ENCODE results near the gene CXCL16.

DNA sequence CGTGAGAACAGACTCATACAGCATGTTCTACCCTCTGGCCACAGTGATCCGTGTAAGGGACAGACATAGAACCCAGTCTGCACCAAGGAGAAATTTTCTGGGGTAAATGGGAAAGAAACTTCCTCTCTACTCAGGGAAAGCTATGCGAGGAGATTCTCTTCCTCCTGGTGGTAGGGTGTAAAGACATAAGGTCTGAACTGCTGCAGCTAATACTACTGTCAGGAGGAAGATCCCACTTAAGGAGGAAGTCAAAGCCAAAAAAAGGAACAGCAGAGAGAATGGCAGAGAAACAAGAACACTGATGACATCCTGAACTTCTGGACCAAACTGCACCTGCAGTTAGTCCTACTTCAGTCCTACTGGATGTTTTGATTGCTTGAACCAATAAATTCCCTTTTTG, 24.9 kb upstream of the CXCL16 start:
- TF ChIP-seq KLF5 (IDR thresholded peaks at IDR 0.05; ENCODE audit: partially characterized antibody) (no peak), KDM1A (IDR thresholded peaks at IDR 0.05; ENCODE audit: borderline replicate concordance) (no peak), EZH2 (IDR thresholded peaks at IDR 0.05; ENCODE audit: borderline replicate concordance, control insufficient read depth, low read depth, low read length) (no peak), NFYB (IDR thresholded peaks at IDR 0.05; ENCODE audit: insufficient read depth, low read depth, low read length) (no peak), NFIC (IDR thresholded peaks at IDR 0.05; ENCODE audit: low read depth, low read length) (no peak), NR2F1 (conservative IDR thresholded peaks at IDR 0.05) (no peak), MEF2B (IDR thresholded peaks at IDR 0.05; ENCODE audit: partially characterized antibody, poor library complexity, severe bottlenecking) (no peak), TARDBP (IDR thresholded peaks at IDR 0.05; ENCODE audit: borderline replicate concordance) (no peak)
- TF ChIP-seq, protein P1, sequence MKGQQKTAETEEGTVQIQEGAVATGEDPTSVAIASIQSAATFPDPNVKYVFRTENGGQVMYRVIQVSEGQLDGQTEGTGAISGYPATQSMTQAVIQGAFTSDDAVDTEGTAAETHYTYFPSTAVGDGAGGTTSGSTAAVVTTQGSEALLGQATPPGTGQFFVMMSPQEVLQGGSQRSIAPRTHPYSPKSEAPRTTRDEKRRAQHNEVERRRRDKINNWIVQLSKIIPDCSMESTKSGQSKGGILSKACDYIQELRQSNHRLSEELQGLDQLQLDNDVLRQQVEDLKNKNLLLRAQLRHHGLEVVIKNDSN (IDR thresholded peaks at IDR 0.05; ENCODE audit: borderline replicate concordance, extremely low read length, insufficient read depth, low read depth, low read length) = no peak

Measured in GM12878 (cell line).